HepG2 (cell line): ENCODE results near the gene MAPK12. TPM values are rescaled to one million over a fixed set of nuclear protein-coding genes. Genes with fewer than 3 reads are reported as not detected.

Experiments used
- ASH2L ChIP-seq: fragments of 300-600, 200-600 bp; sonication (generic); IDR thresholded peaks from 2 replicates; pipeline ENCODE4 v1.7.0; 2017; ENCODE audit warnings: low read depth, mild to moderate bottlenecking, moderate library complexity, mixed read lengths, low read length; ENCODE audit not compliant: insufficient read length
- BRD4 ChIP-seq: sonication (generic); formaldehyde crosslinking; IDR thresholded peaks from 2 replicates; pipeline ENCODE4 v1.4.0; 2020; ENCODE audit warnings: missing genetic modification reagents
- CBX5 ChIP-seq: sonication (generic); formaldehyde crosslinking; IDR thresholded peaks from 2 replicates; pipeline ENCODE4 v1.4.0; 2020; ENCODE audit warnings: missing genetic modification reagents, borderline replicate concordance
- FOXO1 ChIP-seq: sonication (generic); formaldehyde crosslinking; IDR thresholded peaks from 2 replicates; pipeline ENCODE4 v1.4.0; 2020; ENCODE audit warnings: missing genetic modification reagents
- HDAC1 ChIP-seq: sonication (generic); formaldehyde crosslinking; IDR thresholded peaks from 2 replicates; pipeline ENCODE4 v1.5.1; 2020; ENCODE audit warnings: mild to moderate bottlenecking, missing genetic modification reagents
- HNRNPL ChIP-seq: fragments of 200-400 bp; formaldehyde crosslinking; IDR thresholded peaks from 2 replicates; pipeline ENCODE4 v1.6.1; 2017; ENCODE audit warnings: mild to moderate bottlenecking, low read depth, low read length
- HOXA3 ChIP-seq: sonication (generic); formaldehyde crosslinking; IDR thresholded peaks from 2 replicates; pipeline ENCODE4 v1.5.0; 2020; ENCODE audit warnings: missing genetic modification reagents
- KDM2A ChIP-seq: sonication (generic); formaldehyde crosslinking; IDR thresholded peaks from 2 replicates; pipeline ENCODE4 v1.4.0; 2020; ENCODE audit warnings: low read depth, missing genetic modification reagents, borderline replicate concordance
- LCORL ChIP-seq, 2 experiments: fragments of 450-650 bp in 1 of 2; sonication (generic) in 1 of 2; formaldehyde crosslinking in 1 of 2; IDR thresholded peaks; 2 replicates each; pipeline versions ENCODE4 v1.5.0 to v1.6.1; 2017 to 2020; ENCODE audit warnings: antibody characterized with exemption in 1 of 2, missing genetic modification reagents in 1 of 2
- MED13 ChIP-seq: sonication (generic); formaldehyde crosslinking; IDR thresholded peaks from 2 replicates; pipeline ENCODE4 v1.5.0; 2020; ENCODE audit warnings: missing genetic modification reagents
- RXRA ChIP-seq: sonication (generic); formaldehyde crosslinking; IDR thresholded peaks from 2 replicates; pipeline ENCODE4 v1.5.1; 2020; ENCODE audit warnings: missing genetic modification reagents
- SALL1 ChIP-seq: sonication (generic); formaldehyde crosslinking; IDR thresholded peaks from 2 replicates; pipeline ENCODE4 v1.8.0; 2022; ENCODE audit warnings: mild to moderate bottlenecking, missing genetic modification reagents
- SNAI1 ChIP-seq: sonication (generic); formaldehyde crosslinking; IDR thresholded peaks from 2 replicates; pipeline ENCODE4 v1.5.0; 2020; ENCODE audit warnings: mild to moderate bottlenecking, missing genetic modification reagents, borderline replicate concordance
- SOX5 ChIP-seq: IDR thresholded peaks from 2 replicates; pipeline ENCODE4 v1.6.1; 2016; ENCODE audit warnings: borderline replicate concordance
- ZNF160 ChIP-seq: sonication (generic); formaldehyde crosslinking; IDR thresholded peaks from 2 replicates; pipeline ENCODE4 v1.8.0; 2022; ENCODE audit warnings: mild to moderate bottlenecking, inconsistent platforms, missing genetic modification reagents
- ZNF430 ChIP-seq: sonication (generic); formaldehyde crosslinking; IDR thresholded peaks from 2 replicates; pipeline ENCODE4 v1.9.0; 2021; ENCODE audit warnings: mild to moderate bottlenecking, missing genetic modification reagents
- ZNF451 ChIP-seq: sonication (generic); formaldehyde crosslinking; IDR thresholded peaks from 2 replicates; pipeline ENCODE4 v1.5.0; 2020; ENCODE audit warnings: mild to moderate bottlenecking, missing genetic modification reagents
- ZNF672 ChIP-seq: sonication (generic); formaldehyde crosslinking; IDR thresholded peaks from 2 replicates; pipeline ENCODE4 v1.8.1; 2022; ENCODE audit warnings: missing genetic modification reagents
- polyA plus RNA-seq, 8 experiments: library from polyadenylated mRNA; depleted of rRNA in 3 of 8; stranded (reverse) in 7 of 8; unstranded in 1 of 8; fragments of >200 nt; fragmentation: Illumina TruSeq in 4 of 8; extraction: Trizol in 4 of 8; gene quantifications; 2 replicates each; pipeline versions ENCODE4 v1.2.1 to v1.2.3, GENCODE V29; 2011 to 2016; ENCODE audit warnings: low read depth in 4 of 8, missing spikeins in 1 of 8, mixed read lengths in 1 of 8; ENCODE audit not compliant: insufficient read depth in 1 of 8
- total RNA-seq, 5 experiments: library from RNA; depleted of rRNA; stranded (reverse); fragments of >200 nt; fragmentation: Illumina TruSeq; extraction: Trizol; gene quantifications; 2 replicates each; pipeline ENCODE4 v1.2.3, GENCODE V29; 2016; ENCODE audit warnings: low read depth in 1 of 5
- TF ChIP-seq, protein P1 (sequence below), 2 experiments: fragments of 450-650 bp in 1 of 2; sonication (generic) in 1 of 2; formaldehyde crosslinking; IDR thresholded peaks; 2 replicates each; pipeline versions ENCODE4 v1.5.0 to v1.8.0; 2020 to 2022; ENCODE audit warnings: mild to moderate bottlenecking in 1 of 2, missing genetic modification reagents in 1 of 2
- TF ChIP-seq, protein P2 (sequence below): sonication (generic); formaldehyde crosslinking; IDR thresholded peaks from 2 replicates; pipeline ENCODE4 v1.5.1; 2020; ENCODE audit warnings: mild to moderate bottlenecking, moderate library complexity, missing genetic modification reagents
- TF ChIP-seq, protein P3 (sequence below): sonication (generic); formaldehyde crosslinking; IDR thresholded peaks from 2 replicates; pipeline ENCODE4 v1.4.0; 2020; ENCODE audit warnings: mild to moderate bottlenecking, missing genetic modification reagents
- TF ChIP-seq, protein P4 (sequence below): sonication (generic); formaldehyde crosslinking; IDR thresholded peaks from 2 replicates; pipeline ENCODE4 v1.4.0; 2020; ENCODE audit warnings: missing genetic modification reagents, mild to moderate bottlenecking, borderline replicate concordance

The MAPK12 gene
- total and polyA plus RNA-seq, 2 of the 13 experiments (the other 11 are each of a cell fraction or from before 2014, with no cell fraction given), result 22.2 to 23.3 TPM

DNA sequence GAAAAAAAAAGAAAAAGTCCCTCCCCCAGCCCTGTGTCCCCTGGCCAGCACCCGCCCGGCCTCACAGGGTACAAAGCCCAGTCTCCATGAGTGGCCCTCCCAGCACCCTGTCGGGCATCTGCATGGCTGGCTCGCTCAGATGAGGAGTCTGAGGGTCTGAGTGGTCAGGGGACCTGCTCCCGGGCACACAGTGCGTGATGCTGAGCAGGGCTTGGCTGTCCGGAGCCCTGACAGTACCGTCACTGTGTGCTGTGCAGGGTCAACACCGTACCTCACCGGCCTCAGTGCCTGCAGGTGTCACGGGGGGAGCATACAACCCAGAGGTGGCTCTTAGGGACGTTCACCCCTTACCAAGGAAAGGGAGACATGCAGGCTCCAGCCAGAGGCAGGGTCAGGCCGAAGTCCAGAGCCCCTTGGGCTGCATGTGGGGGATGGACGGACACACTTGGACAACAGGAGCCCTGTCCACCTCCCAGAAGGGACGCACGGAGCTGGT is 49.5 kb upstream of the MAPK12 start (continued):
- TF ChIP-seq ASH2L (peak; percentile 32), BRD4 (CRISPR knock-in tag) (no peak), KDM2A (CRISPR knock-in tag) (peak; percentile 56; the same call in 1 of the 2 replicates), RXRA (CRISPR knock-in tag) (peak; percentile 48; the same call in 1 of the 2 replicates), ZNF672 (CRISPR knock-in tag) (0 out of 2 replicates have a peak, but pooled peaks have one; percentile 76), ZNF430 (CRISPR knock-in tag) (no peak), MED13 (CRISPR knock-in tag) (no peak), LCORL (IDR thresholded peaks at IDR 0.05) (no peak), LCORL (CRISPR knock-in tag; IDR thresholded peaks at IDR 0.05) (peak; percentile 74), SOX5 (0 out of 2 replicates have a peak, but pooled peaks have one; percentile 7), HDAC1 (peak; percentile 57; the same call in 1 of the 2 replicates), ZNF160 (CRISPR knock-in tag) (no peak), HOXA3 (CRISPR knock-in tag) (peak; percentile 51; the same call in 1 of the 2 replicates), SALL1 (CRISPR knock-in tag) (peak; percentile 21; the same call in 1 of the 2 replicates), ZNF451 (CRISPR knock-in tag) (0 out of 2 replicates have a peak, but pooled peaks have one; percentile 33), HNRNPL (0 out of 2 replicates have a peak, but pooled peaks have one; percentile 25), SNAI1 (CRISPR knock-in tag) (0 out of 2 replicates have a peak, but pooled peaks have one; percentile 38), FOXO1 (0 out of 2 replicates have a peak, but pooled peaks have one; percentile 24), CBX5 (0 out of 2 replicates have a peak, but pooled peaks have one; percentile 49)
- TF ChIP-seq, protein P1, sequence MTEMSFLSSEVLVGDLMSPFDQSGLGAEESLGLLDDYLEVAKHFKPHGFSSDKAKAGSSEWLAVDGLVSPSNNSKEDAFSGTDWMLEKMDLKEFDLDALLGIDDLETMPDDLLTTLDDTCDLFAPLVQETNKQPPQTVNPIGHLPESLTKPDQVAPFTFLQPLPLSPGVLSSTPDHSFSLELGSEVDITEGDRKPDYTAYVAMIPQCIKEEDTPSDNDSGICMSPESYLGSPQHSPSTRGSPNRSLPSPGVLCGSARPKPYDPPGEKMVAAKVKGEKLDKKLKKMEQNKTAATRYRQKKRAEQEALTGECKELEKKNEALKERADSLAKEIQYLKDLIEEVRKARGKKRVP (CRISPR knock-in tag; IDR thresholded peaks at IDR 0.05), result no peak
- TF ChIP-seq, protein P2, sequence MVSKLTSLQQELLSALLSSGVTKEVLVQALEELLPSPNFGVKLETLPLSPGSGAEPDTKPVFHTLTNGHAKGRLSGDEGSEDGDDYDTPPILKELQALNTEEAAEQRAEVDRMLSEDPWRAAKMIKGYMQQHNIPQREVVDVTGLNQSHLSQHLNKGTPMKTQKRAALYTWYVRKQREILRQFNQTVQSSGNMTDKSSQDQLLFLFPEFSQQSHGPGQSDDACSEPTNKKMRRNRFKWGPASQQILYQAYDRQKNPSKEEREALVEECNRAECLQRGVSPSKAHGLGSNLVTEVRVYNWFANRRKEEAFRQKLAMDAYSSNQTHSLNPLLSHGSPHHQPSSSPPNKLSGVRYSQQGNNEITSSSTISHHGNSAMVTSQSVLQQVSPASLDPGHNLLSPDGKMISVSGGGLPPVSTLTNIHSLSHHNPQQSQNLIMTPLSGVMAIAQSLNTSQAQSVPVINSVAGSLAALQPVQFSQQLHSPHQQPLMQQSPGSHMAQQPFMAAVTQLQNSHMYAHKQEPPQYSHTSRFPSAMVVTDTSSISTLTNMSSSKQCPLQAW, result peak; percentile 54; the same call in 1 of the 2 replicates
- TF ChIP-seq, protein P3, sequence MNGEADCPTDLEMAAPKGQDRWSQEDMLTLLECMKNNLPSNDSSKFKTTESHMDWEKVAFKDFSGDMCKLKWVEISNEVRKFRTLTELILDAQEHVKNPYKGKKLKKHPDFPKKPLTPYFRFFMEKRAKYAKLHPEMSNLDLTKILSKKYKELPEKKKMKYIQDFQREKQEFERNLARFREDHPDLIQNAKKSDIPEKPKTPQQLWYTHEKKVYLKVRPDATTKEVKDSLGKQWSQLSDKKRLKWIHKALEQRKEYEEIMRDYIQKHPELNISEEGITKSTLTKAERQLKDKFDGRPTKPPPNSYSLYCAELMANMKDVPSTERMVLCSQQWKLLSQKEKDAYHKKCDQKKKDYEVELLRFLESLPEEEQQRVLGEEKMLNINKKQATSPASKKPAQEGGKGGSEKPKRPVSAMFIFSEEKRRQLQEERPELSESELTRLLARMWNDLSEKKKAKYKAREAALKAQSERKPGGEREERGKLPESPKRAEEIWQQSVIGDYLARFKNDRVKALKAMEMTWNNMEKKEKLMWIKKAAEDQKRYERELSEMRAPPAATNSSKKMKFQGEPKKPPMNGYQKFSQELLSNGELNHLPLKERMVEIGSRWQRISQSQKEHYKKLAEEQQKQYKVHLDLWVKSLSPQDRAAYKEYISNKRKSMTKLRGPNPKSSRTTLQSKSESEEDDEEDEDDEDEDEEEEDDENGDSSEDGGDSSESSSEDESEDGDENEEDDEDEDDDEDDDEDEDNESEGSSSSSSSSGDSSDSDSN (CRISPR knock-in tag), result peak; percentile 65
- TF ChIP-seq, protein P4, sequence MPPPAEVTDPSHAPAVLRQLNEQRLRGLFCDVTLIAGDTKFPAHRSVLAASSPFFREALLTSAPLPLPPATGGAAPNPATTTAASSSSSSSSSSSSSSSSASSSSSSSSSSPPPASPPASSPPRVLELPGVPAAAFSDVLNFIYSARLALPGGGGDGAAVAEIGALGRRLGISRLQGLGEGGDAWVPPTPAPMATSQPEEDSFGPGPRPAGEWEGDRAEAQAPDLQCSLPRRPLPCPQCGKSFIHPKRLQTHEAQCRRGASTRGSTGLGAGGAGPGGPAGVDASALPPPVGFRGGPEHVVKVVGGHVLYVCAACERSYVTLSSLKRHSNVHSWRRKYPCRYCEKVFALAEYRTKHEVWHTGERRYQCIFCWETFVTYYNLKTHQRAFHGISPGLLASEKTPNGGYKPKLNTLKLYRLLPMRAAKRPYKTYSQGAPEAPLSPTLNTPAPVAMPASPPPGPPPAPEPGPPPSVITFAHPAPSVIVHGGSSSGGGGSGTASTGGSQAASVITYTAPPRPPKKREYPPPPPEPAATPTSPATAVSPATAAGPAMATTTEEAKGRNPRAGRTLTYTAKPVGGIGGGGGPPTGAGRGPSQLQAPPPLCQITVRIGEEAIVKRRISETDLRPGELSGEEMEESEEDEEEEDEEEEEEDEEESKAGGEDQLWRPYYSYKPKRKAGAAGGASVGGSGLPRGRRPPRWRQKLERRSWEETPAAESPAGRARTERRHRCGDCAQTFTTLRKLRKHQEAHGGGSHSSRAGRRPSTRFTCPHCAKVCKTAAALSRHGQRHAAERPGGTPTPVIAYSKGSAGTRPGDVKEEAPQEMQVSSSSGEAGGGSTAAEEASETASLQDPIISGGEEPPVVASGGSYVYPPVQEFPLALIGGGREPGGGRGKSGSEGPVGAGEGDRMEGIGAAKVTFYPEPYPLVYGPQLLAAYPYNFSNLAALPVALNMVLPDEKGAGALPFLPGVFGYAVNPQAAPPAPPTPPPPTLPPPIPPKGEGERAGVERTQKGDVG (CRISPR knock-in tag), result peak; percentile 26; the same call in 1 of the 2 replicates
